ENCODE data around the gene TMEM272. TPM values are rescaled to one million over a fixed set of nuclear protein-coding genes. Genes with fewer than 3 reads are reported as not detected.

Gene TMEM272
- total RNA-seq, 1 donor from 2014 or later: 0.59 TPM

DNA sequence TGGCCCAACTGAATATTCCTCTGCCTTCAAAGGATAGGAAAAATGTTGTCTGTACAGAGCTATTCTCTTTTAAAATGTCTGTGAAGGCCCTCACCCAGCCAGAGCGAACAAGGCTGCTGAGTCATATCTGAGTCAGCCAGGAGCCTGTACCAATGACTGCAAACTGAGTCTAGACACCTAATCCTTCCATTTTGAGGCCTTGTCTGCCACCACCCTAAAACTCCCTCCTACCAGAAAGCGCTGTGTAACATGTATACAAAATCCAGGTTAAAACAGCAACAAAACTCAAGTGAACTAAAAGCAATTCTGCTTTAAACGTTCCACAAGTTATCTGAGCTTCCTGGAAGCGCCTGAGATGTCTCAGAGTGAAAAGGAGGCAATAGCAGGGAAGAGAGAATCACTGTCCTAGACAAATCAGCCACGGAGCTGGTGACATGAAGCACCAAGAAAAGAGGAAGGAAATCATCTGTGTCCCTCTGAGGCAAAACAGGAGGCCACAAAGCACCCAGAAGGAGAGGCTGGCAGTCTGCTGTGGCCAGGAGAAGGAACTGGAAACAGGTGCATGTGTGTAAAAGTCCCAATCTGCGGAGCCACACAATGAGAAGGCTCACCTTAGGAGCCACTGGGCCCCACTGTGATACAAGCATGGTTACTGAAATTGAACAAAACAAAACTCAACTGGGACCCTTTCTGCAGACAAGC lies 51.3 kb downstream of the TMEM272 start:
- TF ChIP-seq, protein P1, sequence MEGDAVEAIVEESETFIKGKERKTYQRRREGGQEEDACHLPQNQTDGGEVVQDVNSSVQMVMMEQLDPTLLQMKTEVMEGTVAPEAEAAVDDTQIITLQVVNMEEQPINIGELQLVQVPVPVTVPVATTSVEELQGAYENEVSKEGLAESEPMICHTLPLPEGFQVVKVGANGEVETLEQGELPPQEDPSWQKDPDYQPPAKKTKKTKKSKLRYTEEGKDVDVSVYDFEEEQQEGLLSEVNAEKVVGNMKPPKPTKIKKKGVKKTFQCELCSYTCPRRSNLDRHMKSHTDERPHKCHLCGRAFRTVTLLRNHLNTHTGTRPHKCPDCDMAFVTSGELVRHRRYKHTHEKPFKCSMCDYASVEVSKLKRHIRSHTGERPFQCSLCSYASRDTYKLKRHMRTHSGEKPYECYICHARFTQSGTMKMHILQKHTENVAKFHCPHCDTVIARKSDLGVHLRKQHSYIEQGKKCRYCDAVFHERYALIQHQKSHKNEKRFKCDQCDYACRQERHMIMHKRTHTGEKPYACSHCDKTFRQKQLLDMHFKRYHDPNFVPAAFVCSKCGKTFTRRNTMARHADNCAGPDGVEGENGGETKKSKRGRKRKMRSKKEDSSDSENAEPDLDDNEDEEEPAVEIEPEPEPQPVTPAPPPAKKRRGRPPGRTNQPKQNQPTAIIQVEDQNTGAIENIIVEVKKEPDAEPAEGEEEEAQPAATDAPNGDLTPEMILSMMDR (IDR thresholded peaks at IDR 0.05; ENCODE audit: partially characterized antibody, unreplicated experiment): no peak
- H3K9me3 Mint-ChIP-seq (ENCODE audit: unreplicated experiment): no peaks in the 10 kb centered on the region
- no peak for DNase-seq
- no peak overlapping the region for H3K27ac Mint-ChIP-seq (ENCODE audit: unreplicated experiment)
- H3K4me1 Mint-ChIP-seq (ENCODE audit: low read depth, unreplicated experiment): peaks cover 16% of the 10 kb centered on the region
- no peak overlapping the region for H3K4me3 Mint-ChIP-seq (ENCODE audit: unreplicated experiment)
- H3K36me3 Mint-ChIP-seq (ENCODE audit: unreplicated experiment): peaks cover 5% of the 10 kb centered on the region
- H3K27me3 Mint-ChIP-seq (ENCODE audit: unreplicated experiment): peaks cover 2% of the 10 kb centered on the region

DNA sequence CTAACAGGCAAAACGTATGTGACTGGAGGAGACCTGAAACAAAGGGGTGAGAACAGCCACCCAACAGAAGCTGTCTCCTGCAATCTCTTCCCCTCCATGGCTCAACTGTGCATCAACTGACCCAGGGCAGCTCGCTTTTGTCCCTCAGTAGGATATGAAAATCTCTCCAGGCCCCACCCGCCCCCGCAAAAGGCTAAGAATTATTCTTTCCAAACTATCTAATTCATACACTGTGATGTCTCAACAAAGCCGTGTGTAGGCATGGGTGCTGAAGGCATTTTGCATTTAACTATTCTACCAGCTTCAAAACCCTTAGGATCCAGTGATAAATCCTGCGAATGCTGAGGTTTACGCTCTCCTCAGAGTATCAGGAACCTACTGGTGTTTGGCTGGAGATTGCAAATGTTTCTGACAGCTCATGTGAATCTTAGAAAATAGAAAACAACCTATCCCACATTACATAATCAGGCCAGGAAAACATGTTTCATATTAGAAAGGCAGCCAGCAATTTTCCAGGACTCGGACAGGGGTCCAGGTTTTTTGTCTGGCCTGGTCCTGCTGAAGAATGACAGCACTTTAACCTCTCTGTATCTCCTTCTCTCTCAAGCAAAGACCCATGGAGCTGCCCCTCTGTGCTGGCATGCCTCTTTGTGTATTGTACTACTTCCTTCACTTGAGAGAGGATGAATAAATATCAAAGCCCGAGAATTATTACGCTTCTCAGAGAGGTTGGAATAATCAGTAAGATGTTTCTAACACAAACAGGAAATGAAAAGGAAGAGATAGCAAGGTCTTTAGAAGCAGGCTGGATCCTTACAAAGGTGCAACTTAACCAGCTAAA lies 58.3 kb downstream of the TMEM272 start:
- peak overlapping the region; percentile 99 for H3K27ac Mint-ChIP-seq (ENCODE audit: unreplicated experiment)
- H3K9me3 Mint-ChIP-seq (ENCODE audit: unreplicated experiment): peaks cover 4% of the 10 kb centered on the region
- peak overlapping the region; percentile 27 for H3K4me3 Mint-ChIP-seq (ENCODE audit: unreplicated experiment)
- DNase-seq: no peak
- peaks cover 36% of the 10 kb centered on the region for H3K4me1 Mint-ChIP-seq (ENCODE audit: low read depth, unreplicated experiment)
- H3K36me3 Mint-ChIP-seq (ENCODE audit: unreplicated experiment): peaks cover 5% of the 10 kb centered on the region
- H3K27me3 Mint-ChIP-seq (ENCODE audit: unreplicated experiment): peaks cover 14% of the 10 kb centered on the region
- TF ChIP-seq, protein P1 (IDR thresholded peaks at IDR 0.05; ENCODE audit: partially characterized antibody, unreplicated experiment): no peak

DNA sequence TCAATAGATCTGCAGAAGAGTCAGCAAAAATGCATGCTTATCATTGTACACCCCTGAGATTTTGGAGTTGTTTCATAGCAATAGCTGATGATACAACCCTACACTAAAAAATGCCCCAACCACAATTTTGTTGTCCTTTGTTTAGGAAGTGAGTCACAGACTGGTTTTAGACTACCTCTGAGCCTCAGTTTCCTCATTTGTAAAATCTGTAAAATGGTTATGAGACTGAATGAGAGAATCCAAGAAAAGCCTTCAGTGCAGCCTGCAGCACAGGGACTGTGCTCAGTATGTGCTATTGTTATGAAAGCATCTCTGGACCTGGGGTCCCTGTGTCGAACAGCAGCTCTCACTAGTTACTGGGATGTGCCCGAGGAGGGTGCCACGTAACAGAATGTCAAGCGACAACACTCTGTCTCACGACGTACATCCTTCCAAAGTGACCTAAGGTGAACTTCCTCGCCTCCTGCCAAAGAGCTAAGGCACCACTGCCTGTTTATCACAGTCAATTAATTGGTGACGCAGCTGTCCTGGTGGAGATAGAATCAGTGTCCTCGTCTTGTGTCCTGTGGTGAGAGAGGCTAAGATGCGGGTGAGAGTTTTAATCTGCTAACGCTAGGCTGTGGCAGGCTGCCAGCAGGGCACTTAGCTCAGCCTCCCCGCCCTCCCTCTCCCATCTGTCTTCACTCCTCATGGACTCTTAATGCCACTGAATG lies 59.1 kb downstream of the TMEM272 start:
- H3K4me3 Mint-ChIP-seq (ENCODE audit: unreplicated experiment): peak overlapping the region; percentile 27
- TF ChIP-seq, protein P1 (IDR thresholded peaks at IDR 0.05; ENCODE audit: partially characterized antibody, unreplicated experiment): no peak

DNA sequence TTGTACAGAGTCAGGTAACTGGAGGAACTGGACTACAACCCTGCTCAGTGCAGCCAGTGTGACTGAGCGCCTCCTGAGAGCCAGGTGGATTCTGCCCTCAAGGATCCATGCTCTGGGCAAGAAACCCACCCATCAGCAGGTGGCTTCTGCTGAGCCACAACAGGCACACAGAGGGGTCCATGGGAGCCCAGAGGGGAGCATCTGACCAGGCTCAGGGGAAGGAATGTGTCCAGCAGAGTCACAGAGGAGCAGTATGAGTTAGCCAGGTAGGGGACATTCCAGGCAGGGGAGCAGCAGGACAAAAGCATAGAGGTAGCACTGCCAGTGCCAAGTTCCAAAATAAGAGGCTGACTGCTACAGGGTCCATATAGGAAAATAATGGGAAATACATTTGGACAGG lies 60.9 kb downstream of the TMEM272 start:
- H3K4me3 Mint-ChIP-seq (ENCODE audit: unreplicated experiment): no peak overlapping the region
- H3K9me3 Mint-ChIP-seq (ENCODE audit: unreplicated experiment): peaks cover 8% of the 10 kb centered on the region
- peak overlapping the region; percentile 78 for H3K27ac Mint-ChIP-seq (ENCODE audit: unreplicated experiment)
- DNase-seq: no peak
- TF ChIP-seq, protein P1 (IDR thresholded peaks at IDR 0.05; ENCODE audit: partially characterized antibody, unreplicated experiment): no peak
- H3K4me1 Mint-ChIP-seq (ENCODE audit: low read depth, unreplicated experiment): peaks cover 49% of the 10 kb centered on the region
- peaks cover 18% of the 10 kb centered on the region for H3K27me3 Mint-ChIP-seq (ENCODE audit: unreplicated experiment)
- peaks cover under 1% of the 10 kb centered on the region for H3K36me3 Mint-ChIP-seq (ENCODE audit: unreplicated experiment)

More for the DNA sequence above, 59.1 kb downstream of the TMEM272 start:
- H3K27me3 Mint-ChIP-seq (ENCODE audit: unreplicated experiment): peaks cover 18% of the 10 kb centered on the region
- H3K36me3 Mint-ChIP-seq (ENCODE audit: unreplicated experiment): peaks cover 5% of the 10 kb centered on the region
- H3K4me1 Mint-ChIP-seq (ENCODE audit: low read depth, unreplicated experiment): peaks cover 44% of the 10 kb centered on the region
- DNase-seq: peak; percentile 83
- peaks cover 4% of the 10 kb centered on the region for H3K9me3 Mint-ChIP-seq (ENCODE audit: unreplicated experiment)
- peak overlapping the region; percentile 99 for H3K27ac Mint-ChIP-seq (ENCODE audit: unreplicated experiment)

Data from glutamatergic neuron (in vitro differentiated cells).